ENCODE data around the gene PAPPA2.

Gene PAPPA2

DNA sequence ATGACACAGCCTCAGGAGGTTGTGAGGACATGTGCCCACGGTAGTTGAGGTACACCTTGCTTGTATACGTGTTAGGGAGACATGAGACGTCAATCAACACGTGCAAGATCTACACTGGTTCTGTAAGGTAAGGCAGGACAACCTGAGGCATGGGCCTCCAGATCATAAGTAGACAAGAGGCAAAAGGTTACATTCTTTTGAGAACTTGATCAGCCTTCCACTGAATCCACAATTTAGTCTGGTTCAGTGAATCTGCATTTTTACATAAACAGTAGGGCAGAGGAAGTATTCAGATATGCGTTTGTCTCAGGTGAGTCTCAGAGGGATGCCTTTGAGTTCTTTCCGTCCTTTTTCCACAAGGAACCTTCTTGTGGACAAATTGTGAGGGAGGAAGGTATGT, 352.6 kb downstream of the PAPPA2 start:
- FAIRE-seq: no peak

DNA sequence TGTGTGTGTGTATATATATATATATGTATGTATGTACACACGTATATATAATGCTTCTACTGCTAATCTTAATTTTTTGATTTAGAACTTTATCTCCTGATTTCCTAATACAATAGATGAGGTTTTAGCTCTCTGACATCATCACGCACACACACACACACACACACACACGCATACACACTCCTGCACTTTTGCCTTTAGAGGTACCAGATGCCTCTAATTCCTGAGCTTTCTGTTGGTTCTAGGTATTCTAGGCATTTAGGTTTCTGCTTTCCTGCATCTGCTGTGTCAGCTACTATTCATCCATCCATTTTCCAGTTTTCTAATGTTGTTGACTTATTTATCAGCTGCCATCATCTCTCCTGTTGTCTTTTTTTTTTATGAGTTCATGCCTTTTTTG, 353.3 kb downstream of the PAPPA2 start:
- FAIRE-seq: no peak

DNA sequence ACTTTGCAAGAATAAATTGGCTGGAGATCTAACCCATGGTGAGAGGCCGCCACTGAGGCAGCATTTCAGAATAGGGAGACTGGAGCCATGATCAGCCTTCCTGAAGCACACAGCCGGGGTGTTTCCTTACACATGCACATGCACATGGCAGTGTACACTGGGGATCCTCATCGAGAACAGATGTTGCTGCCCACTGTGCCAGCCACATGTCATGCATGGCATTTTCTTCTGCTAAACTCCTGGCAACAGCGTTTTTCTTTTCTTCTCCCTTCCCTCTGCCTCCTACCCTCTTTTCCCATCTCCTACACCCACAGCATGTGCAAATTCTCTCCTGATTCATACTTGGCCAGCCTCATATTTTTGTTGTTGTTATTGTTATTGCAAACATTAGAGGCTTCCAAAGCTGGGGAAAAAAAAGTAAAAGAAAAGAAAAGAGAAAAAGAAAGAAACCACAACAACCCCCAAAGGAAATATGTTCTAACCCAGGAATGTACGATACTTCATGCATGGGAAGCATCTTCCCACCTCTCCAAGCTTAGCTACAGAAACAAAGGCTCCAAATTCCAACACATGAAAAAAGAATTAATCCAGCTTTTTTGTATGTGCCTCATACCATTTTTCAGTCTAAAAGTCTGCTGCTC, 357.5 kb downstream of the PAPPA2 start:
- FAIRE-seq: no peak

- FAIRE-seq: no peak
Observed at GRCh38 chr1:176826265-176826664, 363.3 kb downstream of the PAPPA2 start.

DNA sequence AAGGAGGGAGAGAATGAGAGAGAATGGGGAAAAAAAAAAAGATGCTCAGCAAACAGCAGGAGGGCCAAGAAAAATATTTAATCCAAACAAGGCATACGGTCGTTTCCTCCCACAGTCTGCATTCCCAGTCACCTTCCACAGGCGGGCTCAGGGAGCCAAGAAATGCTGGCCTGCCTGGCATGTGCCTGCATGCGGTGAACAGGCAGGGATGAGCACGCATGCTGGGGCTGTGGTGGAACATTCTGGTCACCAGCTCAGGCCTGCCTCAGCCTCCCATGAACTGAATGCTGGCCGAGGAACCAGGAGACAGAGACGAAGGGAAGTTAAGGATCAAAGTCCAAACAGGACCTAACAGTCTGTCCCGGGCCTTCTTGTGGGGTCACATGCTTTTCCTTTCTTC, 366.3 kb downstream of the PAPPA2 start:
- no peak for FAIRE-seq

DNA sequence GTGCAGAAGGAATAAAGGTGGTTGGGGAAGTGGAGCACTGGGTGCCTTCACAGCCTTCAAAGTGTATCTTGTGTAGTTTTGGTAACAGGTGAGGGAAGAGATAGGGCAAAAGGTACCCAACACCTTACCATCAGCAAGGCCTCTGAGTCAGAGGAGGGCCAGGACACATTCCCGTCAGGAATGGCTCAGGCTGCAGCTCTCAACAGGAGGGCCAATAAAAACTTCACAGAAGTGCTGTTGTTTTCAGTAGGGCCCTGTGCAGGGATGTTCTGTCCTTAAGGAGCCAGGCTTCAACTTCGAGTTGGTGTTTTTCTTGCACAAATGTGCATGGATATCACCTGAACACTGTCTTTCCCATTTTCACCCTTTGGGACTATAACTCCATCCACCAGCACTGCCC, 368.2 kb downstream of the PAPPA2 start:
- no peak for FAIRE-seq

GRCh38 chr1:176837708-176838107, 374.7 kb downstream of the PAPPA2 start:
- FAIRE-seq: no peak

DNA sequence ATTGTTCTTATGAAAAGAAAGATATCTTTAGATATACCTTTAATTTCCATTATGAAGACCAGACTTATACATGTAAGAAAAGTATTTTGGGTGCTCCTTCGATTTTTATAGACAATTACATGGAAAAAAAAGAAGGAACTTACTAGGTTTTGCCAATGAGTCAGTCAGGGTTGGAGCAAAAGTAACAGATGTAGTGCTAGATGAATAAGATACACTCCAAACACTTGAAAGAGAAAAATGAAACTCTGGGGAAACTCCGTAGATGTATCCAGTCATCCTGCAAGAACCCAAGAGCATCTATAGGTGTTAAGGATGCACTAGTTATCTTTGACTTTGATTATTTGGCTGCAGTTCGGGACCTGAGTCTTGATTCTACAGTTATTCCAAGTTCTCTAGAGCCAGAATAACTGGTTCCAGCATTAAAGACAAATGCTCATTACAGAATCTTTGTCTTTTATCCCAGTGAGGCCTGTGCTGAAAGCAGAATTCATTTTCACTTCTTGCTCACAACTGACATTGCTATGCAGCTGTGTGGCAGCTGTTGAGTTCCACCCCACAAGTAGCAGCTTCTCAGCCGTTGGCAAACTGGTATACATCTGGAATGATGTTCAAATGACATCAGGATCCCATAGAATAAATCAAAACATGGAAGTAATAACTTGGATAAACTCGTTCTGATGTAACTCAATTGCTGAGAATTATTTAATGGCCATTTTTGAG, 375.5 kb downstream of the PAPPA2 start:
- no peak for FAIRE-seq

DNA sequence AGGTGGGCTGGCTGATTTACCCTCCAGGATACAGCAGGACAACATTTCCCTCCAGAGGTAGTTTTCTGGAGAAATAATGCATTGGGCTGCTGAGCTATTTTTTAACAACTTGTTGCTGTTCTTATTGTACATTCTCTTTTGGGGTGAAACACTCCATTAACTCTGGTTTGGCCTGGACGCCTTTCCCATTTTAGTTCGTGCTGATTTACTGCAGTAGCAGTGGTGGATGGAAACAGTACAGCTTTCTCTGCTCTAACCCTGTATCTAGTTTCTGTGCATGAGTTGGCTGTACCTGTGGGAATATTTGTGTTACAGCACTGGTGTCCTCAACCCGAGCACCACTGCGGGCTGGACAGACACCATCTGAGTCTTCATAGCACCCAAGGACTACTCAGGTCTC, 376.2 kb downstream of the PAPPA2 start:
- no peak for FAIRE-seq

DNA sequence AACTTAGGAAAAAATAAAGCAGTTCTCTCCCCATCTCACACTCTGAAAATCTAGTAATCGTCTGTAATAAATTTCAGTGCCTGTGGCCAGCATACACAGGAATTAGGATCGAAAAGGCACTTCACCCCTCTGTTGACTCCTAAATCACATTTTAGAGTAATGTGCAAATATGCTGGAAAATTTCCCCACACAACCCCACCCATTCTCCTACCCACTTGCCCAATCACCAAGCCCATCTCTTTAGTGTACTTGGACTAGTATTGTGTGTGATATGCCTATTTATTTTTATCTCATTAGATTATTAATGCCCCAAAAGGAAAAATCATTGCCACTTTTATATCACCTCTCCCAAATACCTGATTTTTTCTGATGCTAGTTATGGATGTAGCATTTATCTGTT, 378.3 kb downstream of the PAPPA2 start:
- no peak for FAIRE-seq

- FAIRE-seq: no peak
Observed at GRCh38 chr1:176843352-176844297, 380.6 kb downstream of the PAPPA2 start.

DNA sequence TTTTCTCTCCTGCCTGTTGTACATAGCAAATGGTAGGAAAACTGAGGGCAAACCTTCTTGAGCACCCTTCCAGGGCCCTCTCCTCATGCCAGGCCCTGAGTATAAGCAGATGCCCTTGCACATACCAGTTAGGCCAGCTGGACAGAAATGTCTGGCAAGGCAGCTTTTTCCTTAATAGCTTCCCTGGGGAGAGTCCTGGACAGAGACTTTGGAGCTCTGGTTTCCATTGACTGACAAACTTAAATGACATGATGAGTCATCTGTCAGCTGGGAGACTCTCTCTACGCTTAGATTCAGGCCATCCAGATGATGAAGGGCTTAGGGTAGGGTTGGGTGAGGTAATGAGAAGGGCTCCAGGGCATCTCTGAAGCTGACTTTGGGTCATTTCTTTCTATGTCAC, 384.1 kb downstream of the PAPPA2 start:
- FAIRE-seq: no peak

- FAIRE-seq: no peak
Observed at GRCh38 chr1:176849281-176849680, 386.3 kb downstream of the PAPPA2 start.

GRCh38 chr1:176850871-176851270, 387.9 kb downstream of the PAPPA2 start:
- no peak for FAIRE-seq

- FAIRE-seq: no peak
Observed at GRCh38 chr1:176852124-176852523, 389.1 kb downstream of the PAPPA2 start.

- FAIRE-seq: no peak
Observed at GRCh38 chr1:176853503-176853902, 390.5 kb downstream of the PAPPA2 start.

DNA sequence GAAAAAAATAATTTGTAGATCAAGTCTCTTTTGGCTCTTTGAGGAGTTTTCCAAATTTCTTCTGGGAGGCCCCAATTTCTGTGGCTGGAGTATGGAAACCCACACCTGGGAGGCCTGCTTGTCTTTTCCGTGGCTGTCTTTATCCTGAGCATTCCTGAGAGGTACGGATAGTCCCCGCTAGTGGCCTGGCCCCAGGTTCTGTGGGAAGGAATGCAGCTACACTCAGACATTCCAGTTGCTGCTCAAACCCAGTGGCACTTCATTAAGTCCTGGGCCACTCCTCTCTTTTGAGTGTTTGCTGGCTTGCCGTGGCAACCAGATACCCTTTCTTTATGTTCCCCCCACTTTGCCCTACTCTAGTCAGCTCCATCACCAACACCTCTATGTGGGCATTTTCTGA, 391.1 kb downstream of the PAPPA2 start:
- no peak for FAIRE-seq

GRCh38 chr1:176854758-176855745, 392.1 kb downstream of the PAPPA2 start:
- no peak for FAIRE-seq

DNA sequence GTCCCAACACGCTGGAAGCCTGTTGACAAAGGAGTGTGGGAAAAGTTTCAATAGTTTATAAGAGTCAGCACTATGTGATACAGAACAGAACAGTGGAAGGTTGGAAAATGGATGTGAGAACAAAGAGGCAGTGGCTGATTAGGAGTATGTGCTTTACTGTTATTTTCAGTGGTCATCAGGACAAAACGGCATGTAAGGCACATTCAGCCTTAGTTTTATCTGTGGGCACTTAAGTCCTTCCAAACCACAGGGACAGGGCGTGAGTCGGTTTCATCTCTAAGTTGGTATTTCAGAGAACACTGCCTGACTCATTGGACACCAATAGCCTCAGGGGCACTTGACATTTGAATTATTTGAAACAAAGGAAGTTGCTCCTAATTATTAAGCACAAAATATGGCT, 394.7 kb downstream of the PAPPA2 start:
- no peak for FAIRE-seq

GRCh38 chr1:176858433-176858916, 395.5 kb downstream of the PAPPA2 start:
- no peak for FAIRE-seq

GRCh38 chr1:176863613-176864012, 400.6 kb downstream of the PAPPA2 start:
- no peak for FAIRE-seq

DNA sequence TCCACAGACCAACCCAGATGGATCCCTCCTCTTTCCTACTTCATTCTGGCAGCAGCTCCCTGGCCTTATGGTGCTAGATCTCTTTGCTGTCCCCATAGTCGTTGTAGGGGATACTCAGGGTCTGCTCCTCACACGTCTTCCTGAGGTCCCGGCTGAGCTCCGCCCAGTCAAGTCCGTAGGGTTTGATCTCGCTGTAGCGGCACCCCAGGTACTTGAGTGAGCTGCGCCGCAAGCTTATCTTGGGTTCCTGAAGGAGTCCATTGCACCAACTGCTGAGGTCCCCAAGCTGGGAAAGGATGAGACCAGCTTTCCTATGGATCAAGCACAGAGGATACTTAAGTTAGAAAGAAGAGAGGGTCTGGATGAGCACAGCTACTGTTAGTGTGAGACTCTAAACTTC, 401.2 kb downstream of the PAPPA2 start:
- FAIRE-seq: no peak

Data from G401.6 (cell line).